Activated CD4-positive, alpha-beta T cell treated with anti-CD3 and anti-CD28 coated beads, Interleukin-2, amount 50 U/mL, for 48 hours (primary cell): ENCODE results near the gene DPP8.
"Not testable (repeated sequence)": the region's sequence is repeated elsewhere in the genome, so short reads cannot be mapped to it uniquely, and the experiment has no call there.

Source experiments
- DNase-seq, 2 experiments: peaks; one replicate each; pipeline ENCODE4 v3.0.0-alpha.2; 2020

Gene DPP8

DNA sequence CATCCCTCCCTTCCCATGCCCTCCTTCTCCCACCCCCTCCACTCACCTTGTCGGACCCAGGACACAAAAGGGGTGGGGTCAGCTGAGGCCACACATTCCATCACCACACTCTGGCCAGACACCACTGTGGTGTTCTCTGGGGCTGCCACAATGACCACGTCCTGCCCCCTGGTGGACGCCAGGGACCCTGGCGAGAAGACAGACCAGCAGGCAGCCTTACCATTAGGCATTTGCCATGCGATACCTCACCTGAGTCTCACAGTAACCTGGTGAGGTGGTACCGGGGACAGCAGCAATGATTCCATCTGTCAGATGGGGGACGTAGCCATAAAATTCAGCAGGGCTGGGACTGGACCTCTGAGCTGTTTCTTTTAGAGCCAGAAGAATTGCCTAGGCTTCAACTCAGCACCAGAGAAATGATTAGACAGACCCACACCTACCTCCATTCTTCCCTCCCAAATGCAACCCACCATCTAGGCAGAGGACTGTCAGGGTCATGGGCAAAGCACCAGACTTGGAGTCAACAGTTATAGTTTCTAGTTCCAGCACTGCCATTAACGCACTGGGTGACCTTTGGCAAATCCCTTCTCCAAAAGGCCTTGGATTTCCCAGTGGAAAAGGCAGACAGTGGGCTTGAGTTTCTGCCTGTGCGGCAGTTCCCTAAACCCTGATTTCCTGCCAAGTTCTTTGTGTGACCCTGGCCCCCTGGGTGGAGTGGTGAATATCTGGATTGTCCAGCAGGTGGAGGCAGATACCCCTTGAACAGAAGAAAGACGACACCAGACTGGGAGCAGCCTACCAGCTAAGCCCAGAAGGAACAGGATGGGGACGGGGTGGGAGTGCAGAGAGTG, 116.5 kb downstream of the DPP8 start:
- peak; percentile 62 to 69 for DNase-seq

DNA sequence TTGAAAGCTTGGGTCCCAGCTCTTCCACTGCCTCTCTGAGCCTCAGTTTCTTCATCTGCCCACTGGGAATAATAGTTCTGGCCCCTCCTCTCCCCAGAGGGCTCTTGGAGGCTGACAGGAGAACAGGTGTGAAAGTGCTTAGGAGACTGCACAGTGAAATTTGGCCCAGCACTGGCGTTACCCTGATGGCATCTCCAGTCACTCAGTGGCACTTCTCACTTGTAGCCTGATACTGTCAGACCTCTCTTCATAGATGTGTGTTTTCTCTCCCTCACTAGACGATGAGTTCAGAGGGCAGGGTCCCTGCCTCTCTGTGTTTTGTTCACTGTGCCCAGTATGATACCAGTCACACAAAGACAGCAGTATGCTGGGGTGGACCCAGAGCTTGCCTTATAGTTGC, 117.5 kb downstream of the DPP8 start:
- no peak for DNase-seq

DNA sequence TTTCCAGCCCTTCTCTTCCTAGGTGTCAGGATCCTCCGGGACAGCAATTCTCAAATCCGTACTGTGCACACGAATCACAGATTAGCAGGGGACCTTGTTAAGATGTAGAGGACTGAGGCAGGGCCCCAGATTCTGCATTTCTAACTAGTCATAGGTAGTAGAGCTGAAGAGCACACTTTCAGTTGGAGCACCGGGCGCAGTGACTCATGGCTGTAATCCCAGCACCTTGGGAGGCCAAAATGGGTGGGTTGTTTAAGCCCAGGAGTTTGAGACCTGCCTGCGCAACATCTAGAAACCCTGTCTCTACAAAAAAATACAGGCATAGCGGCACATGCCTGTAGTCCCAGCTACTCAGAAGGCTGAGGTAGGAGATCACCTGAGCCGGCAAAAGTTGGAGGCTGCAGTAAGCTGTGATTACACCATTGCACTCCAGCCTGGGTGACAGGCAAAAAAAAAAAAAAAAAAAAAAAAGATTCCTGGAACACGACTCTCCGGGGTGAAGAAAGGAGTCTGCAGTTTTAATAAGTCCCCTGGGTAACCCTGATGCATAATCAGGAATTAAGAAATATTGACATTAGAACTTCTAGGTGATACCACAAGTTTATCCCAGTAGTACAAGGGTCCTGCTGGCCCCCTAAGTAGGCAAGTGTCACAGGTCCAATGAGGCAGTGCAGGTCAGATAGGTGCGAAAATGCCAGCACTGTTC, 118.3 kb downstream of the DPP8 start:
- DNase-seq = no peak

DNA sequence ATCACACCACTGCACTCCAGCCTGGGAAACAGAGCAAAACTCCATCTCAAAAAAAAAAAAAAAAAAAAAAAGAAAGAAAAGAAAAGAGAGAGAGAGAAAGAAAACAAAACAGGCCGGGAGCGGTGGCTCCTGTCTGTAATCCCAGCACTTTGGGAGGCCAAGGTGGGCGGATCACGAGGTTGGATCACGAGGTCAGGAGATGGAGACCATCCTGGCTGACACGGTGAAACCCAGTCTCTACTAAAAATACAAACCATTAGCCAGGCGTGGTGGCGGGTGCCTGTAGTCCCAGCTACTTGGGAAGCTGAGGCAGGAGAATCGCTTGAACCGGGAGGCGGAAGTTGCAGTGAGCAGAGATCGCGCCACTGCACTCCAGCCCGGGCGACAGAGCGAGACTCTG, 119.0 kb downstream of the DPP8 start:
- DNase-seq = not testable (repeated sequence)

DNA sequence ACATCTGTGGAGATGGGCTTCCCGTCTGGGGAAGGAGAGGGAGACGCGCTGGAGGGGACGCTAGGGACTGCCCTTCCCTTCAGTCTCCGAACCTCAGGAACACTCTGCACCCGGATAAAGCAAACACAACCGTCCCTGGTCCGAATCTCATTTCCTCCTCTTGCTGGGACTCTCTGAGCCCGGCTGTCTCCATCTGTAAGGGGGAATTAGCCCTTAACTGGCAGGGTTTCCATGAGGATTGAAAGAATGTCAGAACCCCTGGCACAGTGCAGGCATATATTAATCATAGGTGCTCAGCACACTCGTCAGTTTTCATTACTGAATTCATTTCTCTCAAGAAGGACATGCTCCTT, 120.5 kb downstream of the DPP8 start:
- no peak for DNase-seq

DNA sequence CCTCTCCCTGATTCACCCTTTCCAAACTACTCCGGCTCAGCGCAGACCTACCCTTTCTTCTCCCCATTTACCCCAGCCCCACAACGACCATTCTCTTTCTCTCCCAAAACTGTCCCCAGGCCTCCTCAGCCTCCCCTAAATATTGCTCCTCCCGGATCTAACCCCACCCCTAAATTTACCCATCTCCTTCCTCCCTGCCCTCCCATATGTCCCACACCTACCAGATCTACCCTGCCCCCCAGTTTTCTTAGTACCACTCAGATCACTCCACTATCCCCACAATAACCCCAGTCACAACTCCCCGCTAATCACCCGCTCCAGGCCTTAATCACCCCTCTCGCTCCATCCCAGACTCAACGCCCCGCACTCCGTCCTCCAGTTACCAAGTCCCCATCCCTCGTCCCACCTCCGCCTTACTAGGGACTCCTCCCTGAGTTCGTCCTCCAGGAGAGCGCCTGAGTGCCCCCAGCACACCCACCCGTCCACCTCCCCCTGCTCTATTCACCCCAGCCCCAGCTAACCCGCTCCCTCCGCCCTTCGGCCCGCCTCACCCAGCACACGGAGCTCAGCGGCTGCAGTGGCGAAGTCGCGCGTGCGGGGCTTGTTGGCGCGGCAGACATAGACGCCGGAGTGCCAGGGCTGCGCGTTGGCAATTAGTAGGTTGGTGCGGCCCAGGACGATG, 121.1 kb downstream of the DPP8 start:
- DNase-seq = no peak

DNA sequence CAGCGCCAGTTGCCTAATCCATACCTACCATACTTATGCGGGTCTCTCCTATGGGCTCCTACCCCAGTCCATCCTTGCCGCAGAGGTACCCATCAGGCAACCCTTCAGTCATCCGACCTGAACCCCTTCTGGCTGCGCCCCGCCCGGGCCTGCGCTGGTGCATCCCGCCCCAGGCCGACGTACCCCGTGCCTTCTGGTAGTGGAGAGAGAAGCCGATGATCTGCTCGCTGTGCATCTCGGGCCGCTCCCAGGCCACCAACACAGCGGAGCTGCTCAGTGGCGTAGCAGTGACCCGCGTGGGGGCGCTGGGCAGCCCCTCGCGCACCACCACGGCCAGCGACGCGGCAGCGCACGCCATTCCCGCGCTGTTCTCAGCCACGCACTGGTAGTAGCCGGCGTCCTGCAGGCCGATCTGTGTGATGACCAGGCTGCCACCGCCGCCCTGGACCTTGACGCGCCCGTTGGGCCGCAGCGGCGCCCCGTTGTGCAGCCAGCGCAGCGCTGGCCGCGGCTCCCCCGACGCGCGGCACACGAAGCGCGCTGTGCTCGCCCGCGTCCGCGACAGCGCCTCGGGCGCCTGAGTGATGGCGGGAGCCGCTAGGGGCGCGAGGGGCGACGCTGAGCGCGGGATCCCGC, 121.8 kb downstream of the DPP8 start:
- DNase-seq = no peak

DNA sequence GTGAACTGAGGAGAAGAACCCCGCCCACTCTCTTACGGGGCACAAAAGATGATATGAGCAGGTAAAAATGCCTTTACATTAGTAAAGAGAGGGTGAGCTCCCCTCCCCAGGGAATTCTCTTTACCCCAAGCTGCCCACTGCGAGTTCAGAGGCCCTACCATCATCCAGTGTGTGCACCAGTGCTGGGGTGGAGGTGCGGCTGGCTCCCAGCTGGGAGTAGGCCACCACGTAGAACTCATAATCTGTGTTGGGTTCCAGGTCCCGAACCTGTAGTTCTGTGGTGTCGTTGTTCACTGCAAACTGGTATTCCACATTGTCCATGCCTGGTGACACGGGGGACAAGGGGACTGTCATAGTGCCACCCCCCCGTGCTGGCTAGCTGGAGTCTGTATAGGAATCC, 122.6 kb downstream of the DPP8 start:
- no peak for DNase-seq

DNA sequence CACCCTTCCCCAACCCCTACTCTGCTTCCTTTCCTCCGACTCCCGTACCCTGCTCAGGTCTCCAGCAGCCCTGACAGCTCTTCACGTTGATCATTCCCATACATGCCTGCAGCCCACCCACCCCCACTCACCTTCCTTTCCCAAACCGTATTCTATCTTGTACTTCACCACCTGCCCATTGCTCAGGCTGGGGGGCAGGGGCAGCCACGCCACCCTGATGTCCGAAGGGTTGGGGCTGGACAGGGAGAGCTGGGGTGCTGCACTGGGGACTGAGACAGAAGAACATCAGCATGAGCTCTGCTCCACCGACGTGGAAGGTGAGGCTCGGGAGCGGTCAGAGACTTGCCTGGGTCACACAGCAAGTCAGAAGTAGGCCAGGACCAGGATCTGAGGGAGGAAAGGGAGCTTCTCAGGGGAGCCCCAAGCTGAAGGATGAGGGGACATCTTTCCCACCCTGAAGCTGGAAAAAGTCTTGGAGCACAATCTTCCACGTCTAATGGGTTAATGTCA, 123.2 kb downstream of the DPP8 start:
- DNase-seq = no peak

DNA sequence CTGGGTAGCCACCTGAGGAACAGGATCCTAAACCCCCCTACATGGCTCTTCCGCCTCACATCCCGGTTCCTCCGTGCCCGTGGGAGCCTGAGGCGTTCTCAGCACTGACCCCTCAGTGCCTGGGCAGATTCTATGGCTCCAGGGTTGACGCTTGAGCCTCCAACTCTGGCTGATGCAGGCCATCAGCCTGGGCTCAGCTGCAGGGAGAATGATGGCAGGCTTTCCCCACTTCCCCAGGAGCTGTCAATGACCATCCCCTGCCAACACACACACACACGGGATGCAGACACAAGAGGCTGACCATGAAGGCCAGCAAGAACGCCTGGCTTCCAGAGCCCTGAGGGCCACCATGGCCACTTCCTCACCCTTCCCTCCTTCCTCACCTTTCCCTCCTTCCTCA, 123.9 kb downstream of the DPP8 start:
- no peak for DNase-seq

DNA sequence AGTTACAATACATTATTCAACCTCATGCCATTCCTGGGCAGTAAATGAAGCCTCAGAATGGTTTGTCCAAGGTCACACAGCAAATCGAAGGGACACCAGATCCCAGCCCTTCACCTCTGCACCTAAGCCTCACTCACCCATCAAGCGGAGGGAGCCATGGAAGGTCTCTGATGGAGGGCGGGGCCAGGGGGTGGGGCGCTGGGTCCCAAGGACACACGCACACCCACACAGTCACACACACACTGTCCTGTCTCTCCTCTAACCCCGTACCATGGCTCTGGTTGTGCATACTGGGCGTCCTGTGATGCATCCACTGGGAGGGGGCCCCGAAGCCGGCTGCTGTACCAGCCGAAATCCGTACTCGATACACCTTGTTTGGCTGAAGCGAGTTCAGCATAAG, 124.4 kb downstream of the DPP8 start:
- DNase-seq = no peak
